Spleen (tissue), 7 donors: ENCODE measurements around the gene ADIPOR2.

Source experiments
- POLR2A ChIP-seq, 3 donors: fragments of 450-650 bp; IDR thresholded peaks; one replicate each; pipeline ENCODE4 v1.5.1; 2017; ENCODE audit warnings: antibody characterized with exemption in 3 of 3, mild to moderate bottlenecking in 1 of 3
- TF ChIP-seq, protein P1 (sequence below), 11 experiments: fragments of 200-600 bp in 7 of 11; fragments of 450-650 bp in 4 of 11; sonication (generic) in 4 of 11; IDR thresholded peaks in 8 of 11; conservative IDR thresholded peaks in 3 of 11; 1 replicate in 7 of 11; 2 replicates in 4 of 11; pipeline versions ENCODE4 v1.4.0 to v1.8.0; 2016 to 2021; ENCODE audit warnings: antibody characterized with exemption in 11 of 11, inconsistent platforms in 4 of 11, mild to moderate bottlenecking in 1 of 11
- donor health status: DM: no; HTN: no; CAD: no; lungs with moderate emphysema.
- donor health status: DM: no; HTN: no; CAD: no.
- donor health status: DM: no; HTN: no; CAD: no.

DNA sequence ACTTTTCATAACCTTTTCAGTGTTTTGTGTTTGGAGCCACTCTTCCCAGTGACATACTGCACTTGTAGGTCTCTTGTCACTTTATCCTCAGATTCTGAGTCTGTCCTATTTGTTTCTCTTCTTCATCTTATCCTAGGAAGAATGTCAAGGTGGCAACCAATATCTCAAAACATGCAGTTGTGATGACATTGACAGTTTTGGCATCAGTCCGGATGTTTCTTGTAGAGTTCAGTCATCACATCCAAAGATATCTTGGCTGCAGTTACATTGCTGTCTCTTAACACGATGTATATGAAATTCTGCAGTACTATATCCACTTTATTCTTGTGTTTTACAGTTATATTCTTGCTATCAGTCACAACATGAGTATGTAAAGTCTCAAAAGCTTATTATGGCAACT lies 6.4 kb downstream of the ADIPOR2 start:
- TF ChIP-seq, protein P1, sequence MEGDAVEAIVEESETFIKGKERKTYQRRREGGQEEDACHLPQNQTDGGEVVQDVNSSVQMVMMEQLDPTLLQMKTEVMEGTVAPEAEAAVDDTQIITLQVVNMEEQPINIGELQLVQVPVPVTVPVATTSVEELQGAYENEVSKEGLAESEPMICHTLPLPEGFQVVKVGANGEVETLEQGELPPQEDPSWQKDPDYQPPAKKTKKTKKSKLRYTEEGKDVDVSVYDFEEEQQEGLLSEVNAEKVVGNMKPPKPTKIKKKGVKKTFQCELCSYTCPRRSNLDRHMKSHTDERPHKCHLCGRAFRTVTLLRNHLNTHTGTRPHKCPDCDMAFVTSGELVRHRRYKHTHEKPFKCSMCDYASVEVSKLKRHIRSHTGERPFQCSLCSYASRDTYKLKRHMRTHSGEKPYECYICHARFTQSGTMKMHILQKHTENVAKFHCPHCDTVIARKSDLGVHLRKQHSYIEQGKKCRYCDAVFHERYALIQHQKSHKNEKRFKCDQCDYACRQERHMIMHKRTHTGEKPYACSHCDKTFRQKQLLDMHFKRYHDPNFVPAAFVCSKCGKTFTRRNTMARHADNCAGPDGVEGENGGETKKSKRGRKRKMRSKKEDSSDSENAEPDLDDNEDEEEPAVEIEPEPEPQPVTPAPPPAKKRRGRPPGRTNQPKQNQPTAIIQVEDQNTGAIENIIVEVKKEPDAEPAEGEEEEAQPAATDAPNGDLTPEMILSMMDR (IDR thresholded peaks at IDR 0.05 in 8 of 11, conservative IDR thresholded peaks at IDR 0.05 in 3 of 11) = no peak
- no peak for TF ChIP-seq POLR2A (IDR thresholded peaks at IDR 0.05)
